Astrocyte (in vitro differentiated cells and primary cell): ENCODE results near the gene KDM4F. TPM values are rescaled to one million over a fixed set of nuclear protein-coding genes. Genes with fewer than 3 reads are reported as not detected.

Experiments used
- DNase-seq: peaks from one replicate; pipeline ENCODE4 v3.0.0-alpha.2; 2010; ENCODE audit warnings: low read depth
- FAIRE-seq: peaks from 2 replicates; lab custom pipeline; 2011; peaks lifted over from hg19 to GRCh38; lab: Jason Lieb, UNC
- H2AFZ ChIP-seq: 2 replicates; pipeline ENCODE4 v1.6.0; 2012; ENCODE audit warnings: low read depth, low read length, inconsistent platforms
- H3K27ac ChIP-seq: 2 replicates; pipeline ENCODE4 v1.5.1; 2011; ENCODE audit warnings: low read depth, low read length, inconsistent platforms
- H3K27me3 ChIP-seq: 2 replicates; pipeline ENCODE4 v1.6.0; 2011; ENCODE audit warnings: low read length, inconsistent platforms; ENCODE audit not compliant: insufficient read depth
- H3K36me3 ChIP-seq: 2 replicates; pipeline ENCODE4 v1.5.1; 2011; ENCODE audit warnings: low read length, inconsistent platforms; ENCODE audit not compliant: insufficient read depth
- H3K4me1 ChIP-seq: 2 replicates; pipeline ENCODE4 v1.5.1; 2011; ENCODE audit warnings: low read length, inconsistent platforms; ENCODE audit not compliant: insufficient read depth
- H3K4me2 ChIP-seq: 2 replicates; pipeline ENCODE4 v1.6.0; 2012; ENCODE audit warnings: low read length, inconsistent platforms
- H3K4me3 ChIP-seq: 2 replicates; pipeline ENCODE4 v1.5.1; 2011; ENCODE audit warnings: low read depth, mild to moderate bottlenecking, low read length, inconsistent platforms; ENCODE audit not compliant: insufficient read depth
- H3K79me2 ChIP-seq: 2 replicates; pipeline ENCODE4 v1.6.0; 2012; ENCODE audit warnings: mild to moderate bottlenecking, low read length, inconsistent platforms; ENCODE audit not compliant: insufficient read depth
- H3K9ac ChIP-seq: 2 replicates; pipeline ENCODE4 v1.6.0; 2012; ENCODE audit warnings: mild to moderate bottlenecking, low read length, inconsistent platforms
- H3K9me3 ChIP-seq: 2 replicates; pipeline ENCODE4 v1.5.1; 2012; ENCODE audit warnings: low read depth, mild to moderate bottlenecking, low read length, inconsistent platforms; ENCODE audit not compliant: insufficient read depth
- H4K20me1 ChIP-seq: 2 replicates; pipeline ENCODE4 v1.6.0; 2012; ENCODE audit warnings: low read length, inconsistent platforms; ENCODE audit not compliant: insufficient read depth
- H3K27ac Mint-ChIP-seq: one replicate; pipeline ENCODE4 v1.8.0; 2021; ENCODE audit warnings: mild to moderate bottlenecking, mixed read lengths; ENCODE audit not compliant: unreplicated experiment
- H3K27me3 Mint-ChIP-seq: one replicate; pipeline ENCODE4 v1.8.0; 2021; ENCODE audit warnings: low read depth, mixed read lengths; ENCODE audit not compliant: unreplicated experiment
- H3K36me3 Mint-ChIP-seq: one replicate; pipeline ENCODE4 v1.8.0; 2021; ENCODE audit warnings: low read depth, mixed read lengths; ENCODE audit not compliant: unreplicated experiment
- H3K4me1 Mint-ChIP-seq: one replicate; pipeline ENCODE4 v1.8.0; 2021; ENCODE audit warnings: low read depth, mixed read lengths; ENCODE audit not compliant: unreplicated experiment
- H3K4me3 Mint-ChIP-seq: one replicate; pipeline ENCODE4 v1.8.0; 2021; ENCODE audit warnings: mild to moderate bottlenecking, moderate library complexity, mixed read lengths; ENCODE audit not compliant: unreplicated experiment
- H3K9me3 Mint-ChIP-seq: one replicate; pipeline ENCODE4 v1.8.0; 2021; ENCODE audit warnings: mild to moderate bottlenecking, mixed read lengths; ENCODE audit not compliant: unreplicated experiment
- EZH2 ChIP-seq: IDR thresholded peaks from 2 replicates; pipeline ENCODE4 v1.6.1; 2012; ENCODE audit warnings: mild to moderate bottlenecking, low read length, inconsistent platforms; ENCODE audit not compliant: insufficient read depth
- total RNA-seq: library from RNA; stranded (reverse); gene quantifications from 2 replicates; pipeline ENCODE4 v1.2.1, GENCODE V29; 2021
- TF ChIP-seq, protein P1 (sequence below): IDR thresholded peaks from 2 replicates; pipeline ENCODE4 v1.5.1; 2011; ENCODE audit warnings: low read depth, mild to moderate bottlenecking, inconsistent platforms, low read length, moderate library complexity; ENCODE audit not compliant: insufficient read depth

KDM4F gene
- total RNA-seq, 1 donor from 2014 or later: not detected

DNA sequence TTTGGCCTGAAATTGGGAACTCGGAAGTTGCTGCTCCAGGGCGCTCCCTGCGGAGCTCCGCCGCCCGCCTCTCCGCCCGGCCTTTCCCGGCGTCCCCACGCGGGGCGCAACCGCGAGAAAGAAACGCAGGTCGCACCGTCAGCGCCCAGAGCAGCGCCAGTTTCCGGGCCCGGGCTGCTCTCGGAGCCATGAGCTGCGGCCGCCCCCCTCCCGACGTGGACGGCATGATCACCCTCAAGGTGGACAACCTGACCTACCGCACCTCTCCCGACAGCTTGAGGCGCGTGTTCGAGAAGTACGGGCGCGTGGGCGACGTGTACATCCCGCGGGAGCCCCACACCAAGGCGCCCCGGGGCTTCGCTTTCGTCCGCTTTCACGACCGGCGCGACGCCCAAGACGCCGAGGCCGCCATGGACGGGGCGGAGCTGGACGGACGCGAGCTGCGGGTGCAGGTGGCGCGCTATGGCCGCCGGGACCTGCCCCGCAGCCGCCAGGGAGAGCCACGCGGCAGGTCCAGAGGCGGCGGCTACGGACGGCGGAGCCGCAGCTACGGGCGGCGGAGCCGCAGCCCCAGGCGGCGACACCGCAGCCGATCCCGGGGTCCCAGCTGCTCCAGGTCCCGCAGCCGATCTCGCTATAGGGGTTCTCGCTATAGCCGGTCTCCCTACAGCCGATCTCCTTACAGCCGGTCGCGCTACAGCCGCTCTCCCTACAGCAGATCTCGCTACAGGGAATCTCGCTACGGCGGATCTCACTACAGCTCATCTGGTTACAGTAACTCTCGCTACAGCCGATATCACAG is 18.0 kb downstream of the KDM4F start:
- Mint-ChIP-seq H3K36me3 (no peaks in the 10 kb centered on the region), H3K27ac (peak overlapping the region; percentile 99), H3K4me1 (peaks cover 14% of the 10 kb centered on the region), H3K4me3 (peak overlapping the region; percentile 100), H3K9me3 (no peaks in the 10 kb centered on the region), H3K27me3 (no peaks in the 10 kb centered on the region)
- Histone ChIP-seq H2AFZ (peak overlapping the region; percentile 81), H3K9ac (peak overlapping the region; percentile 97), H3K27me3 (no peaks in the 10 kb centered on the region), H3K79me2 (peaks cover 33% of the 10 kb centered on the region), H3K4me1 (peaks cover 11% of the 10 kb centered on the region), H3K36me3 (no peaks in the 10 kb centered on the region), H3K27ac (peak overlapping the region; percentile 90), H3K4me2 (peak overlapping the region; percentile 93), H3K9me3 (no peaks in the 10 kb centered on the region), H4K20me1 (peaks cover 11% of the 10 kb centered on the region), H3K4me3 (peak overlapping the region; percentile 91)
- FAIRE-seq (no peak), DNase-seq (peak; percentile 57)
- no peak for TF ChIP-seq EZH2
- TF ChIP-seq, protein P1, sequence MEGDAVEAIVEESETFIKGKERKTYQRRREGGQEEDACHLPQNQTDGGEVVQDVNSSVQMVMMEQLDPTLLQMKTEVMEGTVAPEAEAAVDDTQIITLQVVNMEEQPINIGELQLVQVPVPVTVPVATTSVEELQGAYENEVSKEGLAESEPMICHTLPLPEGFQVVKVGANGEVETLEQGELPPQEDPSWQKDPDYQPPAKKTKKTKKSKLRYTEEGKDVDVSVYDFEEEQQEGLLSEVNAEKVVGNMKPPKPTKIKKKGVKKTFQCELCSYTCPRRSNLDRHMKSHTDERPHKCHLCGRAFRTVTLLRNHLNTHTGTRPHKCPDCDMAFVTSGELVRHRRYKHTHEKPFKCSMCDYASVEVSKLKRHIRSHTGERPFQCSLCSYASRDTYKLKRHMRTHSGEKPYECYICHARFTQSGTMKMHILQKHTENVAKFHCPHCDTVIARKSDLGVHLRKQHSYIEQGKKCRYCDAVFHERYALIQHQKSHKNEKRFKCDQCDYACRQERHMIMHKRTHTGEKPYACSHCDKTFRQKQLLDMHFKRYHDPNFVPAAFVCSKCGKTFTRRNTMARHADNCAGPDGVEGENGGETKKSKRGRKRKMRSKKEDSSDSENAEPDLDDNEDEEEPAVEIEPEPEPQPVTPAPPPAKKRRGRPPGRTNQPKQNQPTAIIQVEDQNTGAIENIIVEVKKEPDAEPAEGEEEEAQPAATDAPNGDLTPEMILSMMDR: peak; percentile 35

DNA sequence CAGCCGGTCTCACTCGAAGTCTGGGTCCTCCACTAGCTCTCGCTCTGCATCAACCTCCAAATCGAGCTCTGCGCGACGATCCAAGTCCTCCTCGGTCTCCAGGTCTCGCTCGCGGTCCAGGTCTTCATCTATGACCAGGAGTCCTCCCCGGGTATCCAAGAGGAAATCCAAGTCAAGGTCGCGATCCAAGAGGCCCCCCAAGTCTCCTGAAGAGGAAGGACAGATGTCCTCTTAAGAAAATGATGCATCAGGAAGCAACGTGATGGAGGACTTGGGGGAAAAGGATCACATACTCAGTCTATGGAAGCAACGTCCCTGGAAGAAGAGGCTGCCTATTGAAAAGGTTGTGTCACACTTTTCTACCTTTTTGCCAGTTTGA is 18.6 kb downstream of the KDM4F start:
- H3K4me1 Mint-ChIP-seq: peaks cover 14% of the 10 kb centered on the region
- no peaks in the 10 kb centered on the region for H3K9me3 ChIP-seq
- peak overlapping the region; percentile 97 for H3K9ac ChIP-seq
- peaks cover 33% of the 10 kb centered on the region for H3K79me2 ChIP-seq
- no peaks in the 10 kb centered on the region for H3K27me3 Mint-ChIP-seq
- DNase-seq: no peak
- peak overlapping the region; percentile 100 for H3K4me3 Mint-ChIP-seq
- FAIRE-seq: no peak
- peak overlapping the region; percentile 93 for H3K4me2 ChIP-seq
- H3K9me3 Mint-ChIP-seq: no peaks in the 10 kb centered on the region
- H4K20me1 ChIP-seq: peaks cover 11% of the 10 kb centered on the region
- peak overlapping the region; percentile 99 for H3K27ac Mint-ChIP-seq
- peak overlapping the region; percentile 91 for H3K4me3 ChIP-seq
- peaks cover 11% of the 10 kb centered on the region for H3K4me1 ChIP-seq
- H3K27ac ChIP-seq: peak overlapping the region; percentile 90
- TF ChIP-seq, protein P1: no peak
- no peak for TF ChIP-seq EZH2
- no peaks in the 10 kb centered on the region for H3K36me3 Mint-ChIP-seq
- no peaks in the 10 kb centered on the region for H3K36me3 ChIP-seq
- H2AFZ ChIP-seq: peak overlapping the region; percentile 81
- H3K27me3 ChIP-seq: no peaks in the 10 kb centered on the region

DNA sequence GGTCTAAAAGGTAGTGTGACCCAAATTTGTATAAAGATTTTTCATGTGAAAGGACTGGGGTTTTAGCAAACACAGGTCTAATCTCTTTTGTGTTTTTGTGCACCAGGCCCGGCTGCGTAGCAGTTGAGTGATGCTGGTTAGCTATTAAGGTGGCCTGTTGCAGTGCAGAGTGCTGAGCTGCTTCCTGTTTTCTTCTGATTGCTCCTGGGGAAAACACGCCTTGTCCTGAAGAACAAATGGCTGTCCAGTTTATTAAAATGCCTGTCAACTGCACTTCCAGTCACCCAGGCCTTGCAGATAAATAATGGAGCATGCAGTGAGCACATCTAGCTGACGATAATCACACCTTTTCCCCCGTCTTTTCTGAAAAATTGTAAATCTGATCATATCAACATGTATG is 19.3 kb downstream of the KDM4F start:
- no peaks in the 10 kb centered on the region for H3K27me3 ChIP-seq
- Mint-ChIP-seq H3K4me1 (peaks cover 14% of the 10 kb centered on the region), H3K4me3 (peak overlapping the region; percentile 100), H3K27ac (peak overlapping the region; percentile 51), H3K36me3 (peaks cover 2% of the 10 kb centered on the region), H3K9me3 (no peaks in the 10 kb centered on the region), H3K27me3 (no peaks in the 10 kb centered on the region)
- peak overlapping the region; percentile 91 for H3K4me3 ChIP-seq
- H4K20me1 ChIP-seq: peaks cover 11% of the 10 kb centered on the region
- peaks cover 33% of the 10 kb centered on the region for H3K79me2 ChIP-seq
- H3K36me3 ChIP-seq: no peaks in the 10 kb centered on the region
- H3K4me2 ChIP-seq: peak overlapping the region; percentile 93
- TF ChIP-seq, protein P1: no peak
- no peak for TF ChIP-seq EZH2
- peak overlapping the region; percentile 90 for H3K27ac ChIP-seq
- H3K4me1 ChIP-seq: peaks cover 11% of the 10 kb centered on the region
- H3K9me3 ChIP-seq: no peaks in the 10 kb centered on the region
- FAIRE-seq (no peak), DNase-seq (peak; percentile 97)
- H3K9ac ChIP-seq: peak overlapping the region; percentile 97
- no peak overlapping the region for H2AFZ ChIP-seq
